Neural cell (in vitro differentiated cells): ENCODE measurements around the gene ACTMAP. TPM values are rescaled to one million over a fixed set of nuclear protein-coding genes. Genes with fewer than 3 reads are reported as not detected.

Experiments
- H2AFZ ChIP-seq: fragments of 200-600, 300-800 bp; sonication (generic), shearing (Covaris generic); 2 replicates; pipeline ENCODE4 v1.6.0; 2014; ENCODE audit warnings: low read depth, mild to moderate bottlenecking, antibody characterized with exemption, low read length, moderate library complexity
- H3F3A ChIP-seq: fragments of 200-600 bp; shearing (Covaris generic); 2 replicates; pipeline ENCODE4 v1.6.1; 2016; ENCODE audit warnings: mild to moderate bottlenecking, moderate library complexity, mixed read lengths, antibody characterized with exemption, low read length; ENCODE audit not compliant: insufficient read depth, poor library complexity, severe bottlenecking
- H3K27ac ChIP-seq: fragments of 200-600, 300-800 bp; sonication (generic), shearing (Covaris generic); 2 replicates; pipeline ENCODE4 v1.5.1; 2014; ENCODE audit warnings: mild to moderate bottlenecking, low read length, moderate library complexity
- H3K27me3 ChIP-seq: fragments of 300-800, 200-600 bp; sonication (generic), shearing (Covaris generic); 2 replicates; pipeline ENCODE4 v1.6.0; 2014; ENCODE audit warnings: mild to moderate bottlenecking, low read depth, low read length, moderate library complexity; ENCODE audit not compliant: insufficient read depth
- H3K36me3 ChIP-seq: fragments of 300-800, 200-600 bp; sonication (generic), shearing (Covaris generic); 2 replicates; pipeline ENCODE4 v1.5.1; 2014; ENCODE audit warnings: mild to moderate bottlenecking, antibody characterized with exemption, low read length, moderate library complexity; ENCODE audit not compliant: insufficient read depth
- H3K4me2 ChIP-seq: fragments of 300-800, 200-600 bp; sonication (generic), shearing (Covaris generic); 2 replicates; pipeline ENCODE4 v1.6.0; 2014; ENCODE audit warnings: mild to moderate bottlenecking, low read length
- H3K4me3 ChIP-seq: fragments of 300-800, 200-600 bp; sonication (generic), shearing (Covaris generic); 2 replicates; pipeline ENCODE4 v1.5.1; 2014; ENCODE audit warnings: mild to moderate bottlenecking, low read length, moderate library complexity
- H3K79me2 ChIP-seq: fragments of 200-600 bp; shearing (Covaris generic); replicated peaks from 2 replicates; pipeline ENCODE4 v1.6.0; 2014; ENCODE audit warnings: mild to moderate bottlenecking, low read length, moderate library complexity; ENCODE audit not compliant: insufficient read depth
- H3K9ac ChIP-seq: fragments of 300-800, 200-600 bp; sonication (generic), shearing (Covaris generic); 2 replicates; pipeline ENCODE4 v1.6.1; 2016; ENCODE audit warnings: mild to moderate bottlenecking, low read length, mixed read lengths
- H3K9me2 ChIP-seq: fragments of 200-600 bp; shearing (Covaris generic); 2 replicates; pipeline ENCODE4 v1.6.1; 2016; ENCODE audit warnings: mild to moderate bottlenecking, low read length, mixed read lengths; ENCODE audit not compliant: insufficient read depth
- H3K9me3 ChIP-seq: fragments of 200-600, 300-800 bp; sonication (generic), shearing (Covaris generic); 2 replicates; pipeline ENCODE4 v1.6.1; 2016; ENCODE audit warnings: mild to moderate bottlenecking, mixed run types, low read length, moderate library complexity, mixed read lengths
- H4K20me1 ChIP-seq: fragments of 200-600 bp; shearing (Covaris generic); 2 replicates; pipeline ENCODE4 v1.6.1; 2016; ENCODE audit warnings: mild to moderate bottlenecking, mixed run types; ENCODE audit not compliant: insufficient read depth
- CTCF ChIP-seq: fragments of 450-650 bp; IDR thresholded peaks from 2 replicates; pipeline ENCODE4 v1.5.1; 2014; ENCODE audit warnings: antibody characterized with exemption, mild to moderate bottlenecking, moderate library complexity; ENCODE audit not compliant: poor library complexity, severe bottlenecking
- EP300 ChIP-seq: fragments of 450-650 bp; conservative IDR thresholded peaks from 2 replicates; pipeline ENCODE4 v1.6.1; 2014; ENCODE audit warnings: antibody characterized with exemption, mild to moderate bottlenecking, moderate library complexity; ENCODE audit not compliant: poor library complexity, severe bottlenecking
- EZH2 ChIP-seq: fragments of 200-600, 300-800 bp; shearing (Covaris generic), sonication (generic); IDR thresholded peaks from 2 replicates; pipeline ENCODE4 v1.6.1; 2014; ENCODE audit warnings: antibody characterized with exemption, low read length, borderline replicate concordance, mild to moderate bottlenecking; ENCODE audit not compliant: insufficient read depth, poor library complexity, severe bottlenecking
- MXI1 ChIP-seq: fragments of 450-650 bp; conservative IDR thresholded peaks from 2 replicates; pipeline ENCODE4 v1.6.1; 2014; ENCODE audit warnings: antibody characterized with exemption, mild to moderate bottlenecking; ENCODE audit not compliant: poor library complexity, severe bottlenecking
- POLR2AphosphoS5 ChIP-seq: IDR thresholded peaks from 2 replicates; pipeline ENCODE4 v1.6.1; 2012
- RAD21 ChIP-seq: fragments of 450-650 bp; conservative IDR thresholded peaks from 2 replicates; pipeline ENCODE4 v1.6.1; 2014; ENCODE audit warnings: antibody characterized with exemption, mild to moderate bottlenecking, moderate library complexity
- REST ChIP-seq: IDR thresholded peaks from 2 replicates; pipeline ENCODE4 v1.6.1; 2012; ENCODE audit warnings: borderline replicate concordance
- SMC3 ChIP-seq: fragments of 450-650 bp; conservative IDR thresholded peaks from 2 replicates; pipeline ENCODE4 v1.6.1; 2014; ENCODE audit warnings: antibody characterized with exemption, mild to moderate bottlenecking, moderate library complexity; ENCODE audit not compliant: poor library complexity
- TAF1 ChIP-seq: IDR thresholded peaks from 2 replicates; pipeline ENCODE4 v1.6.1; 2012; ENCODE audit warnings: low read depth
- polyA plus RNA-seq: library from polyadenylated mRNA; depleted of rRNA; stranded (reverse); fragments of >200 nt; gene quantifications from 2 replicates; pipeline ENCODE4 v1.2.3, GENCODE V29; 2014

The ACTMAP gene
- polyA plus RNA-seq, 1 donor from 2014 or later: not detected

GRCh38 chr19:40724315-40724714 lies 26.0 kb downstream of the ACTMAP start:
- H4K20me1 ChIP-seq: no peaks in the 10 kb centered on the region
- no peak overlapping the region for H3K4me2 ChIP-seq
- no peaks in the 10 kb centered on the region for H3K27me3 ChIP-seq
- H3F3A ChIP-seq: no peaks in the 10 kb centered on the region
- peaks cover 11% of the 10 kb centered on the region for H3K79me2 ChIP-seq
- no peaks in the 10 kb centered on the region for H3K9me3 ChIP-seq
- no peak overlapping the region for H3K9ac ChIP-seq
- TF ChIP-seq SMC3 (no peak), RAD21 (no peak), POLR2AphosphoS5 (no peak), REST (no peak), CTCF (no peak), EP300 (no peak), EZH2 (no peak), MXI1 (no peak), TAF1 (no peak)
- no peak overlapping the region for H3K4me3 ChIP-seq
- no peak overlapping the region for H2AFZ ChIP-seq
- no peaks in the 10 kb centered on the region for H3K9me2 ChIP-seq
- H3K36me3 ChIP-seq: no peaks in the 10 kb centered on the region
- H3K27ac ChIP-seq: no peak overlapping the region

- Histone ChIP-seq H3K4me3 (no peak overlapping the region), H3K79me2 (peaks cover 17% of the 10 kb centered on the region), H2AFZ (no peak overlapping the region), H3K9ac (no peak overlapping the region), H3K27me3 (no peaks in the 10 kb centered on the region), H3K4me2 (no peak overlapping the region), H3K9me3 (no peaks in the 10 kb centered on the region), H3K9me2 (no peaks in the 10 kb centered on the region), H3K27ac (no peak overlapping the region), H4K20me1 (no peaks in the 10 kb centered on the region), H3K36me3 (no peaks in the 10 kb centered on the region), H3F3A (no peaks in the 10 kb centered on the region)
- TF ChIP-seq RAD21: no peak
- no peak for TF ChIP-seq REST
- TF ChIP-seq EP300: no peak
- no peak for TF ChIP-seq EZH2
- no peak for TF ChIP-seq TAF1
- no peak for TF ChIP-seq SMC3
- no peak for TF ChIP-seq CTCF
- no peak for TF ChIP-seq POLR2AphosphoS5
- no peak for TF ChIP-seq MXI1
Observed at GRCh38 chr19:40723661-40724254, 26.5 kb downstream of the ACTMAP start.
